Caco-2 (cell line): ENCODE data around the gene MESD. TPM values are rescaled to one million over a fixed set of nuclear protein-coding genes. Genes with fewer than 3 reads are reported as not detected.
"Not testable (repeated sequence)": the region's sequence is repeated elsewhere in the genome, so short reads cannot be mapped to it uniquely, and the experiment has no call there.

ENCODE experiments used
- BruUV-seq: library from RNA; stranded (reverse); fragments of 400-500 nt; replicated peaks from 2 replicates; lab custom pipeline; 2021; lab: Mats Ljungman, UMichigan
- CTCF ChIA-PET: fragments of 300-600 bp; sonication (Branson Sonifier 250); formaldehyde crosslinking; loops from one replicate; lab custom pipeline; 2022; ENCODE audit warnings: antibody characterized with exemption; lab: Charles Lee
- POLR2A ChIA-PET: fragments of 300-600 bp; sonication (Branson Sonifier 250); formaldehyde crosslinking; loops from one replicate; lab custom pipeline; 2022; ENCODE audit warnings: antibody characterized with exemption; lab: Charles Lee
- DNase-seq, 2 experiments: peaks; one replicate each; pipeline versions ENCODE4 v3.0.0 to v3.0.0-alpha.2; 2020 to 2022
- H3K27me3 ChIP-seq: replicated peaks from 2 replicates; pipeline ENCODE4 v1.6.0; 2011; ENCODE audit warnings: low read length; ENCODE audit not compliant: control insufficient read depth, insufficient read depth
- H3K36me3 ChIP-seq: 2 replicates; pipeline ENCODE4 v1.5.1; 2011; ENCODE audit warnings: low read length; ENCODE audit not compliant: control insufficient read depth, insufficient read depth
- H3K4me1 ChIP-seq: fragments of 250-450 bp; sonication (Bioruptor Pico); 2 replicates; pipeline ENCODE4 v1.5.1; 2020; ENCODE audit warnings: mild to moderate bottlenecking
- H3K4me3 ChIP-seq: 2 replicates; pipeline ENCODE4 v1.5.1; 2011; ENCODE audit warnings: low read depth, mild to moderate bottlenecking, control low read depth, low read length
- H3K9me3 ChIP-seq: fragments of 250-450 bp; sonication (Bioruptor Pico); 2 replicates; pipeline ENCODE4 v1.5.1; 2020; ENCODE audit warnings: mild to moderate bottlenecking, moderate library complexity
- H3K27ac Mint-ChIP-seq: one replicate; pipeline ENCODE4 v1.8.0; 2022; ENCODE audit warnings: mixed read lengths; ENCODE audit not compliant: unreplicated experiment
- H3K27me3 Mint-ChIP-seq: one replicate; pipeline ENCODE4 v1.8.0; 2022; ENCODE audit warnings: mixed read lengths; ENCODE audit not compliant: insufficient read depth, unreplicated experiment
- H3K36me3 Mint-ChIP-seq: one replicate; pipeline ENCODE4 v1.8.0; 2022; ENCODE audit warnings: mild to moderate bottlenecking, mixed read lengths; ENCODE audit not compliant: insufficient read depth, unreplicated experiment
- H3K4me1 Mint-ChIP-seq: one replicate; pipeline ENCODE4 v1.8.0; 2022; ENCODE audit warnings: low read depth, mixed read lengths; ENCODE audit not compliant: unreplicated experiment
- H3K4me3 Mint-ChIP-seq: one replicate; pipeline ENCODE4 v1.8.0; 2022; ENCODE audit warnings: mild to moderate bottlenecking, moderate library complexity, mixed read lengths; ENCODE audit not compliant: unreplicated experiment
- H3K9me3 Mint-ChIP-seq: one replicate; pipeline ENCODE4 v1.8.0; 2022; ENCODE audit warnings: mixed read lengths; ENCODE audit not compliant: unreplicated experiment
- CTCF ChIP-seq, 2 experiments: fragments of 200-600 bp in 1 of 2; IDR thresholded peaks; 1 replicate in 1 of 2; 2 replicates in 1 of 2; pipeline versions ENCODE4 v1.5.1 to v1.8.0; 2011 to 2022; ENCODE audit warnings: antibody characterized with exemption in 1 of 2, control low read depth in 1 of 2, inconsistent platforms in 1 of 2, low read depth in 1 of 2, low read length in 1 of 2, mild to moderate bottlenecking in 1 of 2, moderate library complexity in 1 of 2; ENCODE audit not compliant: insufficient read depth in 1 of 2, severe bottlenecking in 1 of 2, unreplicated experiment in 1 of 2
- intact Hi-C: fragments of 100-400 bp; cut with micrococcal nuclease; formaldehyde crosslinking; loops from one replicate; pipeline ENCODE4 v1.10.0; 2022; ENCODE audit not compliant: unreplicated experiment
- total RNA-seq: library from RNA; stranded (reverse); gene quantifications from 2 replicates; pipeline ENCODE4 v1.2.3, GENCODE V29; 2022

Gene MESD
- total RNA-seq, 1 experiment from 2014 or later = 30.3 TPM

GRCh38 chr15:80966431-80967197 is 23.0 kb downstream of the MESD start:
- DNase-seq = no peak
- Mint-ChIP-seq H3K27ac (no peak overlapping the region), H3K4me3 (no peak overlapping the region)

GRCh38 chr15:80965454-80965853 is 24.2 kb downstream of the MESD start:
- BruUV-seq = not testable (repeated sequence)

More at GRCh38 chr15:80966431-80967197, 23.0 kb downstream of the MESD start:
- H3K9me3 ChIP-seq = no peaks in the 10 kb centered on the region
- peaks cover 1% of the 10 kb centered on the region; the same call in 1 of the 2 replicates for H3K36me3 ChIP-seq
- Mint-ChIP-seq H3K9me3 (no peaks in the 10 kb centered on the region), H3K27me3 (no peaks in the 10 kb centered on the region), H3K4me1 (peaks cover 14% of the 10 kb centered on the region), H3K36me3 (peaks cover 7% of the 10 kb centered on the region)
- no peak overlapping the region for H3K4me3 ChIP-seq
- no peaks in the 10 kb centered on the region for H3K27me3 ChIP-seq
- POLR2A ChIA-PET = interaction anchor here (0.6 kb wide), 1 partner anchor 55 kb away, joined by 3 read pairs; no protein-coding TSS in a partner anchor
- intact Hi-C loops = loop anchor here (1.0 kb wide), 1 partner anchor 511 kb away; no protein-coding TSS in a partner anchor
- no peak for TF ChIP-seq CTCF (IDR thresholded peaks at IDR 0.05; ENCODE audit: insufficient read depth in 1 of 2, low read depth in 1 of 2, low read length in 1 of 2, severe bottlenecking in 1 of 2, unreplicated experiment in 1 of 2)
- no TSS peak for BruUV-seq
- CTCF ChIA-PET = interaction anchor here (0.9 to 1.9 kb wide), 4 partner anchors 187 to 1142 kb away, joined by 3 to 9 read pairs (median 6); partner anchors contain the start of gene CEMIP
- H3K4me1 ChIP-seq = peaks cover 21% of the 10 kb centered on the region

GRCh38 chr15:80958818-80959495 is 30.7 kb downstream of the MESD start:
- H3K4me3 Mint-ChIP-seq = no peak overlapping the region
- ChIA-PET POLR2A (no interaction called here), CTCF (no interaction called here)
- no peaks in the 10 kb centered on the region for H3K9me3 ChIP-seq
- intact Hi-C loops = no loop called here
- H3K4me1 Mint-ChIP-seq = no peaks in the 10 kb centered on the region
- no peak for DNase-seq
- no peaks in the 10 kb centered on the region; the same call in 1 of the 2 replicates for H3K36me3 ChIP-seq
- peaks cover 5% of the 10 kb centered on the region; the same call in 1 of the 2 replicates for H3K4me1 ChIP-seq
- TF ChIP-seq CTCF (IDR thresholded peaks at IDR 0.05; ENCODE audit: insufficient read depth in 1 of 2, low read depth in 1 of 2, low read length in 1 of 2, severe bottlenecking in 1 of 2, unreplicated experiment in 1 of 2) = no peak
- H3K27ac Mint-ChIP-seq = no peak overlapping the region
- no peaks in the 10 kb centered on the region for H3K9me3 Mint-ChIP-seq
- no TSS peak for BruUV-seq
- no peaks in the 10 kb centered on the region for H3K27me3 Mint-ChIP-seq
- H3K4me3 ChIP-seq = no peak overlapping the region
- no peaks in the 10 kb centered on the region for H3K27me3 ChIP-seq
- no peaks in the 10 kb centered on the region for H3K36me3 Mint-ChIP-seq

More at GRCh38 chr15:80965454-80965853, 24.2 kb downstream of the MESD start:
- CTCF ChIA-PET, DNase-seq, H3K36me3 ChIP-seq, POLR2A ChIA-PET, H3K27me3 ChIP-seq, H3K9me3 Mint-ChIP-seq, H3K4me3 ChIP-seq, H3K27me3 Mint-ChIP-seq, intact Hi-C loops, H3K4me3 Mint-ChIP-seq, H3K9me3 ChIP-seq, H3K36me3 Mint-ChIP-seq, H3K27ac Mint-ChIP-seq: not testable (repeated sequence)
- H3K4me1 ChIP-seq = peaks cover 21% of the 10 kb centered on the region
- H3K4me1 Mint-ChIP-seq = peaks cover 11% of the 10 kb centered on the region
